WTC11 (cell line): ENCODE results near the gene HSPBAP1. TPM values are rescaled to one million over a fixed set of nuclear protein-coding genes. Genes with fewer than 3 reads are reported as not detected.
A peak's percentile ranks its signal among the peaks of the same experiment; 100 is the strongest.

Experiments
- ATAC-seq: fragments of 200-7000 bp; cut with Tn5 transposase; 2 replicates; pipeline ENCODE4 v1.10.0; 2021; ENCODE audit warnings: mild to moderate bottlenecking, moderate library complexity
- CTCF ChIA-PET: fragments of 300-600 bp; sonication (Branson Sonifier 250); formaldehyde crosslinking; loops from one replicate; lab custom pipeline; 2021; ENCODE audit warnings: antibody characterized with exemption; lab: Charles Lee
- POLR2A ChIA-PET: fragments of 350-600 bp; sonication (Branson Sonifier 250); formaldehyde crosslinking; loops from one replicate; lab custom pipeline; 2021; ENCODE audit warnings: antibody characterized with exemption; lab: Charles Lee
- DNase-seq: peaks from one replicate; pipeline ENCODE4 v3.0.0; 2021; ENCODE audit warnings: low spot score
- H3K27ac Mint-ChIP-seq: 2 replicates; pipeline ENCODE4 v1.8.0; 2021; ENCODE audit warnings: mixed read lengths
- H3K27me3 Mint-ChIP-seq: 2 replicates; pipeline ENCODE4 v1.8.0; 2021; ENCODE audit warnings: low read depth, mild to moderate bottlenecking, moderate library complexity, mixed read lengths
- H3K36me3 Mint-ChIP-seq: 2 replicates; pipeline ENCODE4 v1.8.0; 2021; ENCODE audit warnings: mixed read lengths
- H3K4me1 Mint-ChIP-seq: 2 replicates; pipeline ENCODE4 v1.8.0; 2022; ENCODE audit warnings: mixed read lengths
- H3K4me3 Mint-ChIP-seq: 2 replicates; pipeline ENCODE4 v1.8.0; 2021; ENCODE audit warnings: mild to moderate bottlenecking, moderate library complexity, mixed read lengths
- H3K9me3 Mint-ChIP-seq: 2 replicates; pipeline ENCODE4 v1.8.0; 2021; ENCODE audit warnings: mixed read lengths
- ESRRA ChIP-seq: sonication (generic); formaldehyde crosslinking; IDR thresholded peaks from 2 replicates; pipeline ENCODE4 v1.8.1; 2022; ENCODE audit warnings: mild to moderate bottlenecking, missing genetic modification reagents, borderline replicate concordance
- FOXK1 ChIP-seq: sonication (generic); formaldehyde crosslinking; IDR thresholded peaks from 2 replicates; pipeline ENCODE4 v1.8.0; 2022; ENCODE audit warnings: mild to moderate bottlenecking, moderate library complexity, missing genetic modification reagents
- HMGA2 ChIP-seq: fragments of 250-450 bp; sonication (Bioruptor Pico); IDR thresholded peaks from 2 replicates; pipeline ENCODE4 v1.4.0; 2021; ENCODE audit warnings: mild to moderate bottlenecking, moderate library complexity
- MXD4 ChIP-seq: fragments of 250-450 bp; sonication (Bioruptor Pico); IDR thresholded peaks from 2 replicates; pipeline ENCODE4 v1.8.0; 2021; ENCODE audit warnings: mild to moderate bottlenecking, moderate library complexity, borderline replicate concordance
- NFYB ChIP-seq: sonication (generic); formaldehyde crosslinking; conservative IDR thresholded peaks from 2 replicates; pipeline ENCODE4 v1.8.0; 2022; ENCODE audit warnings: low read depth, missing genetic modification reagents
- NR1H2 ChIP-seq: sonication (generic); formaldehyde crosslinking; IDR thresholded peaks from 2 replicates; pipeline ENCODE4 v1.9.0; 2021; ENCODE audit warnings: mild to moderate bottlenecking, moderate library complexity, missing genetic modification reagents
- OVOL2 ChIP-seq: fragments of 250-450 bp; sonication (Bioruptor Pico); IDR thresholded peaks from 2 replicates; pipeline ENCODE4 v1.9.0; 2021; ENCODE audit warnings: mild to moderate bottlenecking, borderline replicate concordance
- PRRX2 ChIP-seq: fragments of 250-450 bp; sonication (Bioruptor Pico); IDR thresholded peaks from 2 replicates; pipeline ENCODE4 v1.8.0; 2021; ENCODE audit warnings: mild to moderate bottlenecking
- TCF7 ChIP-seq: sonication (generic); formaldehyde crosslinking; IDR thresholded peaks from 2 replicates; pipeline ENCODE4 v1.8.0; 2022; ENCODE audit warnings: mild to moderate bottlenecking, low read depth, missing genetic modification reagents, moderate library complexity
- ZNF232 ChIP-seq: sonication (generic); formaldehyde crosslinking; IDR thresholded peaks from 2 replicates; pipeline ENCODE4 v1.8.0; 2022; ENCODE audit warnings: mild to moderate bottlenecking, missing genetic modification reagents
- total RNA-seq: library from RNA; stranded (reverse); gene quantifications from 3 replicates; pipeline ENCODE4 v1.2.3, GENCODE V29; 2021
- TF ChIP-seq, protein P1 (sequence below): sonication (generic); formaldehyde crosslinking; IDR thresholded peaks from 2 replicates; pipeline ENCODE4 v1.8.0; 2022; ENCODE audit warnings: missing genetic modification reagents
- TF ChIP-seq, protein P2 (sequence below): fragments of 250-450 bp; sonication (Bioruptor Pico); IDR thresholded peaks from 2 replicates; pipeline ENCODE4 v1.9.0; 2021; ENCODE audit warnings: moderate library complexity, mild to moderate bottlenecking, inconsistent platforms, borderline replicate concordance
- TF ChIP-seq, protein P3 (sequence below): fragments of 250-450 bp; sonication (Bioruptor Pico); IDR thresholded peaks from 2 replicates; pipeline ENCODE4 v1.9.0; 2021; ENCODE audit warnings: mild to moderate bottlenecking
- TF ChIP-seq, protein P4 (sequence below): sonication (generic); formaldehyde crosslinking; IDR thresholded peaks from 2 replicates; pipeline ENCODE4 v1.8.1; 2023; ENCODE audit warnings: mild to moderate bottlenecking, missing genetic modification reagents, borderline replicate concordance
- TF ChIP-seq, protein P5 (sequence below): sonication (generic); formaldehyde crosslinking; IDR thresholded peaks from 2 replicates; pipeline ENCODE4 v1.8.0; 2023; ENCODE audit warnings: missing genetic modification reagents
- TF ChIP-seq, protein P6 (sequence below): fragments of 250-450 bp; sonication (Bioruptor Pico); IDR thresholded peaks from 2 replicates; pipeline ENCODE4 v1.9.0; 2021; ENCODE audit warnings: mild to moderate bottlenecking

Gene HSPBAP1
- total RNA-seq, 1 experiment from 2014 or later = 9.1 TPM

DNA sequence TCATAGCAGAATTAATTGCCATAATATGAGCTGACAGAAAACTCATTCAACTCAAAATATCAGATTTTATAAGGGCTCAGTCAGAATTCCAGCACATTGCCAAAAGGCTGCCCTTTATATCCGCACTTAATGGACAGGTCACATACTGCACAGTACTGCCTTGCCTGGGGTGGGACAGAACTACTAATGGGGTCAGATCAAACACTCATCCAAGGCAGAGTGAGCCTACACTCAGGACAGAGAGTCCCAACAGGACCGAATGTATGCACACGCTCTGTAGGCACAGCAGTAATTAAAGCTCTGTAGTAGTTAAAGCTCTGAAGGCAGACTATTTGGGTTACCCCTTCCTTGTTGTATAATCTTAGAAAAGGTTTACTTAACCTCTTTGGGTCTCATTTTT, 27.2 kb downstream of the HSPBAP1 start (continued):
- TF ChIP-seq, protein P1, sequence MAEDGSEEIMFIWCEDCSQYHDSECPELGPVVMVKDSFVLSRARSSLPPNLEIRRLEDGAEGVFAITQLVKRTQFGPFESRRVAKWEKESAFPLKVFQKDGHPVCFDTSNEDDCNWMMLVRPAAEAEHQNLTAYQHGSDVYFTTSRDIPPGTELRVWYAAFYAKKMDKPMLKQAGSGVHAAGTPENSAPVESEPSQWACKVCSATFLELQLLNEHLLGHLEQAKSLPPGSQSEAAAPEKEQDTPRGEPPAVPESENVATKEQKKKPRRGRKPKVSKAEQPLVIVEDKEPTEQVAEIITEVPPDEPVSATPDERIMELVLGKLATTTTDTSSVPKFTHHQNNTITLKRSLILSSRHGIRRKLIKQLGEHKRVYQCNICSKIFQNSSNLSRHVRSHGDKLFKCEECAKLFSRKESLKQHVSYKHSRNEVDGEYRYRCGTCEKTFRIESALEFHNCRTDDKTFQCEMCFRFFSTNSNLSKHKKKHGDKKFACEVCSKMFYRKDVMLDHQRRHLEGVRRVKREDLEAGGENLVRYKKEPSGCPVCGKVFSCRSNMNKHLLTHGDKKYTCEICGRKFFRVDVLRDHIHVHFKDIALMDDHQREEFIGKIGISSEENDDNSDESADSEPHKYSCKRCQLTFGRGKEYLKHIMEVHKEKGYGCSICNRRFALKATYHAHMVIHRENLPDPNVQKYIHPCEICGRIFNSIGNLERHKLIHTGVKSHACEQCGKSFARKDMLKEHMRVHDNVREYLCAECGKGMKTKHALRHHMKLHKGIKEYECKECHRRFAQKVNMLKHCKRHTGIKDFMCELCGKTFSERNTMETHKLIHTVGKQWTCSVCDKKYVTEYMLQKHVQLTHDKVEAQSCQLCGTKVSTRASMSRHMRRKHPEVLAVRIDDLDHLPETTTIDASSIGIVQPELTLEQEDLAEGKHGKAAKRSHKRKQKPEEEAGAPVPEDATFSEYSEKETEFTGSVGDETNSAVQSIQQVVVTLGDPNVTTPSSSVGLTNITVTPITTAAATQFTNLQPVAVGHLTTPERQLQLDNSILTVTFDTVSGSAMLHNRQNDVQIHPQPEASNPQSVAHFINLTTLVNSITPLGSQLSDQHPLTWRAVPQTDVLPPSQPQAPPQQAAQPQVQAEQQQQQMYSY = no peak
- TF ChIP-seq FOXK1 (CRISPR knock-in tag) (no peak), NR1H2 (CRISPR knock-in tag) (no peak), PRRX2 (no peak), ESRRA (CRISPR knock-in tag) (no peak), NFYB (CRISPR knock-in tag) (no peak), TCF7 (CRISPR knock-in tag) (no peak), MXD4 (no peak), OVOL2 (CRISPR knock-in tag) (no peak)
- TF ChIP-seq, protein P2, sequence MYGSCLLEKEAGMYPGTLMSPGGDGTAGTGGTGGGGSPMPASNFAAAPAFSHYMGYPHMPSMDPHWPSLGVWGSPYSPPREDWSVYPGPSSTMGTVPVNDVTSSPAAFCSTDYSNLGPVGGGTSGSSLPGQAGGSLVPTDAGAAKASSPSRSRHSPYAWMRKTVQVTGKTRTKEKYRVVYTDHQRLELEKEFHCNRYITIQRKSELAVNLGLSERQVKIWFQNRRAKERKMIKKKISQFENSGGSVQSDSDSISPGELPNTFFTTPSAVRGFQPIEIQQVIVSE (CRISPR knock-in tag) = no peak
- TF ChIP-seq, protein P3, sequence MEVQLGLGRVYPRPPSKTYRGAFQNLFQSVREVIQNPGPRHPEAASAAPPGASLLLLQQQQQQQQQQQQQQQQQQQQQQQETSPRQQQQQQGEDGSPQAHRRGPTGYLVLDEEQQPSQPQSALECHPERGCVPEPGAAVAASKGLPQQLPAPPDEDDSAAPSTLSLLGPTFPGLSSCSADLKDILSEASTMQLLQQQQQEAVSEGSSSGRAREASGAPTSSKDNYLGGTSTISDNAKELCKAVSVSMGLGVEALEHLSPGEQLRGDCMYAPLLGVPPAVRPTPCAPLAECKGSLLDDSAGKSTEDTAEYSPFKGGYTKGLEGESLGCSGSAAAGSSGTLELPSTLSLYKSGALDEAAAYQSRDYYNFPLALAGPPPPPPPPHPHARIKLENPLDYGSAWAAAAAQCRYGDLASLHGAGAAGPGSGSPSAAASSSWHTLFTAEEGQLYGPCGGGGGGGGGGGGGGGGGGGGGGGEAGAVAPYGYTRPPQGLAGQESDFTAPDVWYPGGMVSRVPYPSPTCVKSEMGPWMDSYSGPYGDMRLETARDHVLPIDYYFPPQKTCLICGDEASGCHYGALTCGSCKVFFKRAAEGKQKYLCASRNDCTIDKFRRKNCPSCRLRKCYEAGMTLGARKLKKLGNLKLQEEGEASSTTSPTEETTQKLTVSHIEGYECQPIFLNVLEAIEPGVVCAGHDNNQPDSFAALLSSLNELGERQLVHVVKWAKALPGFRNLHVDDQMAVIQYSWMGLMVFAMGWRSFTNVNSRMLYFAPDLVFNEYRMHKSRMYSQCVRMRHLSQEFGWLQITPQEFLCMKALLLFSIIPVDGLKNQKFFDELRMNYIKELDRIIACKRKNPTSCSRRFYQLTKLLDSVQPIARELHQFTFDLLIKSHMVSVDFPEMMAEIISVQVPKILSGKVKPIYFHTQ (CRISPR knock-in tag) = no peak
- TF ChIP-seq, protein P4, sequence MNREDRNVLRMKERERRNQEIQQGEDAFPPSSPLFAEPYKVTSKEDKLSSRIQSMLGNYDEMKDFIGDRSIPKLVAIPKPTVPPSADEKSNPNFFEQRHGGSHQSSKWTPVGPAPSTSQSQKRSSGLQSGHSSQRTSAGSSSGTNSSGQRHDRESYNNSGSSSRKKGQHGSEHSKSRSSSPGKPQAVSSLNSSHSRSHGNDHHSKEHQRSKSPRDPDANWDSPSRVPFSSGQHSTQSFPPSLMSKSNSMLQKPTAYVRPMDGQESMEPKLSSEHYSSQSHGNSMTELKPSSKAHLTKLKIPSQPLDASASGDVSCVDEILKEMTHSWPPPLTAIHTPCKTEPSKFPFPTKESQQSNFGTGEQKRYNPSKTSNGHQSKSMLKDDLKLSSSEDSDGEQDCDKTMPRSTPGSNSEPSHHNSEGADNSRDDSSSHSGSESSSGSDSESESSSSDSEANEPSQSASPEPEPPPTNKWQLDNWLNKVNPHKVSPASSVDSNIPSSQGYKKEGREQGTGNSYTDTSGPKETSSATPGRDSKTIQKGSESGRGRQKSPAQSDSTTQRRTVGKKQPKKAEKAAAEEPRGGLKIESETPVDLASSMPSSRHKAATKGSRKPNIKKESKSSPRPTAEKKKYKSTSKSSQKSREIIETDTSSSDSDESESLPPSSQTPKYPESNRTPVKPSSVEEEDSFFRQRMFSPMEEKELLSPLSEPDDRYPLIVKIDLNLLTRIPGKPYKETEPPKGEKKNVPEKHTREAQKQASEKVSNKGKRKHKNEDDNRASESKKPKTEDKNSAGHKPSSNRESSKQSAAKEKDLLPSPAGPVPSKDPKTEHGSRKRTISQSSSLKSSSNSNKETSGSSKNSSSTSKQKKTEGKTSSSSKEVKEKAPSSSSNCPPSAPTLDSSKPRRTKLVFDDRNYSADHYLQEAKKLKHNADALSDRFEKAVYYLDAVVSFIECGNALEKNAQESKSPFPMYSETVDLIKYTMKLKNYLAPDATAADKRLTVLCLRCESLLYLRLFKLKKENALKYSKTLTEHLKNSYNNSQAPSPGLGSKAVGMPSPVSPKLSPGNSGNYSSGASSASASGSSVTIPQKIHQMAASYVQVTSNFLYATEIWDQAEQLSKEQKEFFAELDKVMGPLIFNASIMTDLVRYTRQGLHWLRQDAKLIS (CRISPR knock-in tag) = no peak

DNA sequence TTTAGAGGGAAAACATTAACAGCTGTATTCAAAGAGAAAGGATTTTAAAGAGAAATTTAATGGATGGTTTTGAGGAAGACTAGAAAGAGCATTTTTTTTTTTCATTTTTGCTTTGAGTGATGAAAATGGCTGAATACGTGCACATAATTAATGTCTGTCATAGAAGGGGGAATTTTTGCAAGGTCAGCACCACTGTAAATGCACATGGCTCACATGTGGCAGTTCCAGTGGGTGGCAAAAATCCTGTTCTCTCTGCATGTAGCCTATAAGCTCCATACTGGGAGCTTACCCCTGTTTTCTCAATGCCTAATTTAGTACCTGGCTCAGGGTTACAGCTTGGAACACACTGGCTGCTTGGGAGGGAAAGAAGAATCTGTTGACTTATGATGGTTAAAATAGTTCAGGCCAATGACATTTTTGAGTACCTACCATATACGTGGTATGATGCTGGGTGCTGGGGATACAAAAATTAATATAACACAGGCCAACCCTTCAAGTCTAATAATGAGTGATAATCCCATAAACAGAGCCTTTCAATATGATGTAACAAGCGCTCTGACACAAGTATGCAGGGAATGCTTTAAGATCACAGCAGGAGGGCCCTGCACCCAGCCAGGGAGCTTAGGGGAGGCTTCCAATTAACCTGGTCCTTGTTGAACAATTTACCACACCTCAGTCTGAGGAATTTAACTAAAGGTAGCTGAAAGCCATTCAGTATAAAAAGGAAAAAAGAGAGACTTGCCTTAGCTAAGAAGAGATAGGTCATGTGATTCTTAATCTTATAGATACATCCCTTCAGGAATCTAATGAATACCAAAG, 33.0 kb downstream of the HSPBAP1 start:
- ChIA-PET POLR2A (interaction anchor here (1.3 kb wide), 1 partner anchor 33 kb away, joined by 10 read pairs; the partner anchor contains the start of gene HSPBAP1), CTCF (interaction anchor here (1.2 to 1.8 kb wide), 4 partner anchors 14 to 368 kb away, joined by 4 to 5 read pairs (median 4); no protein-coding TSS in a partner anchor)
- Mint-ChIP-seq H3K9me3 (no peaks in the 10 kb centered on the region), H3K27ac (peak overlapping the region; percentile 47), H3K36me3 (no peaks in the 10 kb centered on the region), H3K4me1 (peaks cover 13% of the 10 kb centered on the region), H3K4me3 (no peak overlapping the region), H3K27me3 (no peaks in the 10 kb centered on the region)
- ATAC-seq = peak; percentile 89
- peak; percentile 72 for DNase-seq
- TF ChIP-seq, protein P5, sequence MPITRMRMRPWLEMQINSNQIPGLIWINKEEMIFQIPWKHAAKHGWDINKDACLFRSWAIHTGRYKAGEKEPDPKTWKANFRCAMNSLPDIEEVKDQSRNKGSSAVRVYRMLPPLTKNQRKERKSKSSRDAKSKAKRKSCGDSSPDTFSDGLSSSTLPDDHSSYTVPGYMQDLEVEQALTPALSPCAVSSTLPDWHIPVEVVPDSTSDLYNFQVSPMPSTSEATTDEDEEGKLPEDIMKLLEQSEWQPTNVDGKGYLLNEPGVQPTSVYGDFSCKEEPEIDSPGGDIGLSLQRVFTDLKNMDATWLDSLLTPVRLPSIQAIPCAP = no peak
- TF ChIP-seq HMGA2 (CRISPR knock-in tag) = no peak
- TF ChIP-seq, protein P4 (CRISPR knock-in tag) = no peak
- TF ChIP-seq ZNF232 (CRISPR knock-in tag) = no peak
- TF ChIP-seq, protein P6, sequence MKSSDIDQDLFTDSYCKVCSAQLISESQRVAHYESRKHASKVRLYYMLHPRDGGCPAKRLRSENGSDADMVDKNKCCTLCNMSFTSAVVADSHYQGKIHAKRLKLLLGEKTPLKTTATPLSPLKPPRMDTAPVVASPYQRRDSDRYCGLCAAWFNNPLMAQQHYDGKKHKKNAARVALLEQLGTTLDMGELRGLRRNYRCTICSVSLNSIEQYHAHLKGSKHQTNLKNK (CRISPR knock-in tag) = no peak
